Liver (tissue), 9 donors: ENCODE data around the gene IPPK. TPM values are rescaled to one million over a fixed set of nuclear protein-coding genes. Genes with fewer than 3 reads are reported as not detected.

Experiments
- DNase-seq: peaks from one replicate; pipeline ENCODE4 v3.0.0-alpha.2; 2017; ENCODE audit warnings: low spot score
- H3K27ac ChIP-seq, 2 donors: one replicate each; pipeline ENCODE4 v1.7.0; 2013; ENCODE audit warnings: inconsistent platforms in 2 of 2, low read length in 2 of 2, control low read depth in 1 of 2, low read depth in 1 of 2, mild to moderate bottlenecking in 1 of 2
- H3K27me3 ChIP-seq, 4 donors: one replicate each; pipeline versions ENCODE4 v1.6.1 to v1.7.0; 2013; ENCODE audit warnings: low read length in 3 of 4, inconsistent platforms in 1 of 4, mild to moderate bottlenecking in 1 of 4, moderate library complexity in 1 of 4; ENCODE audit not compliant: control insufficient read depth in 4 of 4, insufficient read depth in 4 of 4
- H3K36me3 ChIP-seq, 4 donors: one replicate each; pipeline versions ENCODE4 v1.6.1 to v1.7.0; 2013; ENCODE audit warnings: low read length in 3 of 4, mild to moderate bottlenecking in 3 of 4, low read depth in 1 of 4, moderate library complexity in 1 of 4; ENCODE audit not compliant: control insufficient read depth in 4 of 4, insufficient read depth in 3 of 4
- H3K4me1 ChIP-seq, 4 donors: one replicate each; pipeline versions ENCODE4 v1.6.1 to v1.7.0; 2013; ENCODE audit warnings: low read length in 3 of 4, mild to moderate bottlenecking in 3 of 4, moderate library complexity in 1 of 4; ENCODE audit not compliant: control insufficient read depth in 4 of 4, insufficient read depth in 4 of 4
- H3K4me3 ChIP-seq, 3 donors: one replicate each; pipeline versions ENCODE4 v1.6.1 to v1.7.0; 2013; ENCODE audit warnings: low read length in 3 of 3, control low read depth in 1 of 3, low read depth in 1 of 3, mild to moderate bottlenecking in 1 of 3
- H3K9ac ChIP-seq, 2 donors: one replicate each; pipeline ENCODE4 v1.7.0; 2013; ENCODE audit warnings: low read length in 2 of 2, mild to moderate bottlenecking in 2 of 2, moderate library complexity in 2 of 2, control low read depth in 1 of 2, low read depth in 1 of 2
- H3K9me3 ChIP-seq, 4 donors: one replicate each; pipeline versions ENCODE4 v1.6.1 to v1.7.0; 2013; ENCODE audit warnings: low read length in 3 of 4; ENCODE audit not compliant: control insufficient read depth in 4 of 4
- EGR1 ChIP-seq, 2 donors: IDR thresholded peaks; 2 replicates each; pipeline ENCODE4 v1.6.1; 2016 to 2018; ENCODE audit warnings: antibody characterized with exemption in 2 of 2, low read depth in 2 of 2
- FOXA1 ChIP-seq: IDR thresholded peaks from 2 replicates; pipeline ENCODE4 v1.6.1; 2016; ENCODE audit warnings: antibody characterized with exemption
- FOXA2 ChIP-seq: IDR thresholded peaks from 2 replicates; pipeline ENCODE4 v1.6.1; 2016; ENCODE audit warnings: antibody characterized with exemption
- GABPA ChIP-seq, 2 donors: IDR thresholded peaks in 1 of 2; conservative IDR thresholded peaks in 1 of 2; 2 replicates each; pipeline ENCODE4 v1.6.1; 2016; ENCODE audit warnings: antibody characterized with exemption in 2 of 2, mild to moderate bottlenecking in 1 of 2, moderate library complexity in 1 of 2
- HNF4A ChIP-seq, 2 donors: conservative IDR thresholded peaks; 2 replicates each; pipeline ENCODE4 v1.6.1; 2016; ENCODE audit warnings: antibody characterized with exemption in 2 of 2, mild to moderate bottlenecking in 2 of 2
- HNF4G ChIP-seq: IDR thresholded peaks from 2 replicates; pipeline ENCODE4 v1.6.1; 2016; ENCODE audit warnings: antibody characterized with exemption
- NR2F2 ChIP-seq: IDR thresholded peaks from 2 replicates; pipeline ENCODE4 v1.6.1; 2016; ENCODE audit warnings: antibody characterized with exemption
- RAD21 ChIP-seq, 2 donors: IDR thresholded peaks; 2 replicates each; pipeline ENCODE4 v1.6.1; 2016; ENCODE audit warnings: antibody characterized with exemption in 2 of 2, mild to moderate bottlenecking in 2 of 2
- RXRA ChIP-seq, 2 donors: IDR thresholded peaks; 2 replicates each; pipeline ENCODE4 v1.6.1; 2017 to 2018; ENCODE audit warnings: antibody characterized with exemption in 2 of 2, mild to moderate bottlenecking in 1 of 2
- SP1 ChIP-seq: IDR thresholded peaks from 2 replicates; pipeline ENCODE4 v1.6.1; 2018; ENCODE audit warnings: antibody characterized with exemption, mild to moderate bottlenecking
- YY1 ChIP-seq: IDR thresholded peaks from 2 replicates; pipeline ENCODE4 v1.6.1; 2016; ENCODE audit warnings: antibody characterized with exemption, mild to moderate bottlenecking
- WGBS: extraction: QIAGEN DNeasy Blood & Tissue Kit; methylation state at CpG from one replicate; pipeline ENCODE4 v1.1.7; 2013; 5-methylcytosine and 5-hydroxymethylcytosine counted together
- polyA plus RNA-seq, 2 donors: library from polyadenylated mRNA; stranded (reverse) in 1 of 2; unstranded in 1 of 2; fragments of 200-250 nt in 1 of 2; fragments of >200 nt in 1 of 2; fragmentation: Nextera tagmentation in 1 of 2; extraction: Ambion mirVana in 1 of 2; gene quantifications; one replicate each; pipeline versions ENCODE4 v1.2.1 to v1.2.3, GENCODE V29; 2013 to 2015
- total RNA-seq, 2 donors: library from RNA; depleted of rRNA; stranded (reverse); fragments of >200 nt; gene quantifications; one replicate each; pipeline ENCODE4 v1.2.3, GENCODE V29; 2014
- TF ChIP-seq, protein P1 (sequence below): IDR thresholded peaks from 2 replicates; pipeline ENCODE4 v1.6.1; 2016; ENCODE audit warnings: antibody characterized with exemption
- TF ChIP-seq, protein P2 (sequence below): IDR thresholded peaks from 2 replicates; pipeline ENCODE4 v1.6.1; 2016; ENCODE audit warnings: antibody characterized with exemption
- TF ChIP-seq, protein P3 (sequence below): IDR thresholded peaks from 2 replicates; pipeline ENCODE4 v1.6.1; 2016; ENCODE audit warnings: antibody characterized with exemption, mild to moderate bottlenecking
- donor health status: healthy.
- donor health status: healthy.
- donor health status: healthy.
- donor health status: healthy.
- donor health status: healthy.

Gene IPPK
- total and polyA plus RNA-seq, 4 donors: 2.1 to 5.9 (median 3.6) TPM

DNA sequence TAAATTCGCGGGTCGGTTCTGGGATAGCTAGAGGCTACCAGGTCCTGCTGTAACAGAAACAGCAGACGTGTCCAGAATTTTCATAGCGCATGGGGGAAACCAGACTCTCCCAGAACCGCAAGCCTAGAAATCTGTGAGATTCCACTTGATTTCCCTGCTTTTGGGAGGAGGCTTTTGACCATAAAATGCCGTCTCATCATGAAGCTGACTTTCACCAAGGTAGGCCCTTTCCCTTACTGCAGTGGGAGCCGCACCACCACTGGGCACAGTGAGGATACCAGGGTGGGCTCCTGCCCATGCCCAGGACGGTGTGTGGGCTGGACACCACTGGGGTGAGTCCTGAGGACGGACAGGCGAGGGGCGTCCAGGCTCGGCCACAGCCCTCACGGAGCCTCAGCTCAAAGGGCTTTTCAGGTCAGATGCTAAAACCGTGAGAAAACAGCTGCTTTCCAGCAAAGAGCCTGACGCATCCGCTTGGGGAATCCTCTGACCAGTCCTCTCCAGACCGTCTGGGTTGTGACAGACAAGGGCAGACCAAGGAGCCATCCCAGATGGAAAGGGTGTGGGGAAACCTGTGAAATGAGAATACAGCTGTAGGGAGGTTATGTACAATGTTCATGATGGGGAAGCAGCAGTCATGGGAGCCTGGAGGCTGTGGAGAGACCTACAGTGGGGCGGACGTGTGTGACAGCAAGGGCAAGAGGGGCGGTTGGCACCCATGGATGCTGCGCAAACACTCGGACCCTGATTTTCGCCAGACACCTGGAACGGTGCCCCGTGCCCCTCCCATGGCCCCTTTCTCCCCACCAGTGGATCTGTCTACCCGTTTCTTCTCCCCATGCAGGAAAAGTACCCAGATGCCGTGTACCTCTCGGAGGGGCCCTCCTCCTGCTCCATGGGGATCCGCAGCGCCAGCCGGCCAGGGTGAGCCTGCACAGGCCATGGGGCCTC, 59.2 kb downstream of the IPPK start:
- 90% methylated on average over 32 of the region's 32 CpGs for WGBS
- no peak for TF ChIP-seq GABPA (IDR thresholded peaks at IDR 0.05 in 1 of 2, conservative IDR thresholded peaks at IDR 0.05 in 1 of 2)
- TF ChIP-seq RAD21 (IDR thresholded peaks at IDR 0.05): no peak
- TF ChIP-seq, protein P1, sequence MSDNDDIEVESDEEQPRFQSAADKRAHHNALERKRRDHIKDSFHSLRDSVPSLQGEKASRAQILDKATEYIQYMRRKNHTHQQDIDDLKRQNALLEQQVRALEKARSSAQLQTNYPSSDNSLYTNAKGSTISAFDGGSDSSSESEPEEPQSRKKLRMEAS: no peak
- TF ChIP-seq, protein P2, sequence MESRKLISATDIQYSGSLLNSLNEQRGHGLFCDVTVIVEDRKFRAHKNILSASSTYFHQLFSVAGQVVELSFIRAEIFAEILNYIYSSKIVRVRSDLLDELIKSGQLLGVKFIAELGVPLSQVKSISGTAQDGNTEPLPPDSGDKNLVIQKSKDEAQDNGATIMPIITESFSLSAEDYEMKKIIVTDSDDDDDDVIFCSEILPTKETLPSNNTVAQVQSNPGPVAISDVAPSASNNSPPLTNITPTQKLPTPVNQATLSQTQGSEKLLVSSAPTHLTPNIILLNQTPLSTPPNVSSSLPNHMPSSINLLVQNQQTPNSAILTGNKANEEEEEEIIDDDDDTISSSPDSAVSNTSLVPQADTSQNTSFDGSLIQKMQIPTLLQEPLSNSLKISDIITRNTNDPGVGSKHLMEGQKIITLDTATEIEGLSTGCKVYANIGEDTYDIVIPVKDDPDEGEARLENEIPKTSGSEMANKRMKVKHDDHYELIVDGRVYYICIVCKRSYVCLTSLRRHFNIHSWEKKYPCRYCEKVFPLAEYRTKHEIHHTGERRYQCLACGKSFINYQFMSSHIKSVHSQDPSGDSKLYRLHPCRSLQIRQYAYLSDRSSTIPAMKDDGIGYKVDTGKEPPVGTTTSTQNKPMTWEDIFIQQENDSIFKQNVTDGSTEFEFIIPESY: no peak
- peak in 1 of 2 donors; percentile 23 for TF ChIP-seq RXRA (IDR thresholded peaks at IDR 0.05)
- no peak for TF ChIP-seq EGR1 (IDR thresholded peaks at IDR 0.05; ENCODE audit: low read depth in 2 of 2)
- no peak for TF ChIP-seq FOXA2
- Histone ChIP-seq H3K4me1 (peaks cover 0 to 6% (median 3%) of the 10 kb centered on the region in 4 donors), H3K27ac (peak overlapping the region in 1 of 2 donors; percentile 9), H3K9ac (no peak overlapping the region), H3K36me3 (peaks cover 3 to 8% (median 4%) of the 10 kb centered on the region in 4 donors), H3K27me3 (no peaks in the 10 kb centered on the region), H3K4me3 (no peak overlapping the region), H3K9me3 (no peaks in the 10 kb centered on the region)
- no peak for DNase-seq

DNA sequence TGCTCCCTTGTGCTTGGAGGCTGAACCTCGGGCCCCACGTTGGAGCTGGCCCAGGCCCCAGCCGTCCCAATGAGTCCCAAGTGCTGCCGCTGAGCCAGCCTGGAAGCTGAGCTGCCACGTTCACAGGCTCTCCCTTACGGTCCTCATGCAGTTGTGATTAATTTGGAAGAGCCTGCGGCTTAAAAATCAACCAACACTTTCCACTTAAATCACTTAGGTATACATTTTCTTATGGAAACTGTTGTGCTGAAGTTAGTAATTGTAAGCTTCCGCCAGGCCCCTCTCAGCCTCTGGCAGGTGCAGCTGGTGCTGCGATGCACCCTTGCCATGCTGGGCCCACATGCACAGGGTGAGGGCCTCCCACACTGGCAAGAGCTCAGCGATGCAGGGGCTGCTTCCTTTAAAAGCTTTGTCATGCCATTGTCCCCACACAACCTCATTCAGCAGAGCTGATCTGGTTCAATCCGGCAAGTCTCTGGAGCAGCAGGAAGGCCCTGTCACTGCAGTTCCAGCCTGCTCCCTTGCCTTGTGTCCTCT, 61.0 kb downstream of the IPPK start:
- WGBS: 85% methylated on average over 11 of the region's 11 CpGs
- H3K4me3 ChIP-seq: no peak overlapping the region
- peak overlapping the region; percentile 7 to 31 for H3K27ac ChIP-seq
- H3K36me3 ChIP-seq: peaks cover 3 to 8% (median 4%) of the 10 kb centered on the region in 4 donors
- DNase-seq: no peak
- no peaks in the 10 kb centered on the region for H3K9me3 ChIP-seq
- no peak overlapping the region for H3K9ac ChIP-seq
- peaks cover 0 to 3% (median 2%) of the 10 kb centered on the region in 4 donors for H3K4me1 ChIP-seq
- TF ChIP-seq HNF4G (no peak), FOXA1 (no peak), RXRA (IDR thresholded peaks at IDR 0.05) (peak in 1 of 2 donors; percentile 9)
- no peaks in the 10 kb centered on the region for H3K27me3 ChIP-seq

DNA sequence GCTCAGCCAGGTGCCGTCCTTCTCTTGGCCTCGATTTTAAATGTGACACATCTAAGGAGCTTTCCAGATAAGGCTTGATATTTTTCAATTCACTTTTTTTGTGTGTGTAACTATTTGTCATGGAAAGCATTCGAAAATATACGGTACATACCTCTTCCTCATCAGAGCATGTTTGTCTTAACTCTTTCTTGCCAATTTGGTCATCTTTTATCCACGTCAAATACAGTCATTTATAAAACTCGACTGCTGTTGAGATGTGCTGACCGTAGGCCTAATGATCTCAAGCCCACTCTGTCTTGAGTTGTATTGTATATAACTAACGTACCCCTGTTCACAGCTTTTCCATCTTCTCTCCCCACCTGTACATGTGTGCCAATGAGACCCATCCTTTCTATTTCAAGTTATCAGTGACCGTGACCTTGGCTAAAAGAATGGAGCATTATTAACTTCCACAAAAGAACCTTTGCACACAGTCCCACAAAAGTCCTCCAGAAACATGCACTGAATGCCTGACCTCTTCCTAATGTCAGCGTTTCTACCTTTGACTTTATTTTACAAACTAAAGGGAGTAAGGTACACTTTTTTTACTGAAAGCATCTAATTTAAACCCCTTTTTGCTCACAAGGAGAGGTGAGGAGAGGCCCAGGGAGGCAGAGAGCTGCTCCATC, 61.6 kb downstream of the IPPK start:
- H3K9ac ChIP-seq: no peak overlapping the region
- peak overlapping the region; percentile 2 to 7 for H3K27ac ChIP-seq
- peaks cover 3 to 8% (median 3%) of the 10 kb centered on the region in 4 donors for H3K36me3 ChIP-seq
- H3K4me1 ChIP-seq: peaks cover 0 to 3% (median 2%) of the 10 kb centered on the region in 4 donors
- no peaks in the 10 kb centered on the region for H3K9me3 ChIP-seq
- no peak overlapping the region for H3K4me3 ChIP-seq
- DNase-seq: no peak
- H3K27me3 ChIP-seq: no peaks in the 10 kb centered on the region
- WGBS: 86% methylated on average over 10 of the region's 10 CpGs
- no peak for TF ChIP-seq HNF4A (conservative IDR thresholded peaks at IDR 0.05)
- TF ChIP-seq, protein P2: no peak
- TF ChIP-seq FOXA1: no peak
- no peak for TF ChIP-seq SP1
- no peak for TF ChIP-seq YY1
- no peak for TF ChIP-seq EGR1 (IDR thresholded peaks at IDR 0.05; ENCODE audit: low read depth in 2 of 2)
- TF ChIP-seq, protein P3, sequence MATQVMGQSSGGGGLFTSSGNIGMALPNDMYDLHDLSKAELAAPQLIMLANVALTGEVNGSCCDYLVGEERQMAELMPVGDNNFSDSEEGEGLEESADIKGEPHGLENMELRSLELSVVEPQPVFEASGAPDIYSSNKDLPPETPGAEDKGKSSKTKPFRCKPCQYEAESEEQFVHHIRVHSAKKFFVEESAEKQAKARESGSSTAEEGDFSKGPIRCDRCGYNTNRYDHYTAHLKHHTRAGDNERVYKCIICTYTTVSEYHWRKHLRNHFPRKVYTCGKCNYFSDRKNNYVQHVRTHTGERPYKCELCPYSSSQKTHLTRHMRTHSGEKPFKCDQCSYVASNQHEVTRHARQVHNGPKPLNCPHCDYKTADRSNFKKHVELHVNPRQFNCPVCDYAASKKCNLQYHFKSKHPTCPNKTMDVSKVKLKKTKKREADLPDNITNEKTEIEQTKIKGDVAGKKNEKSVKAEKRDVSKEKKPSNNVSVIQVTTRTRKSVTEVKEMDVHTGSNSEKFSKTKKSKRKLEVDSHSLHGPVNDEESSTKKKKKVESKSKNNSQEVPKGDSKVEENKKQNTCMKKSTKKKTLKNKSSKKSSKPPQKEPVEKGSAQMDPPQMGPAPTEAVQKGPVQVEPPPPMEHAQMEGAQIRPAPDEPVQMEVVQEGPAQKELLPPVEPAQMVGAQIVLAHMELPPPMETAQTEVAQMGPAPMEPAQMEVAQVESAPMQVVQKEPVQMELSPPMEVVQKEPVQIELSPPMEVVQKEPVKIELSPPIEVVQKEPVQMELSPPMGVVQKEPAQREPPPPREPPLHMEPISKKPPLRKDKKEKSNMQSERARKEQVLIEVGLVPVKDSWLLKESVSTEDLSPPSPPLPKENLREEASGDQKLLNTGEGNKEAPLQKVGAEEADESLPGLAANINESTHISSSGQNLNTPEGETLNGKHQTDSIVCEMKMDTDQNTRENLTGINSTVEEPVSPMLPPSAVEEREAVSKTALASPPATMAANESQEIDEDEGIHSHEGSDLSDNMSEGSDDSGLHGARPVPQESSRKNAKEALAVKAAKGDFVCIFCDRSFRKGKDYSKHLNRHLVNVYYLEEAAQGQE: no peak
- TF ChIP-seq RXRA (IDR thresholded peaks at IDR 0.05): no peak
- no peak for TF ChIP-seq NR2F2
- TF ChIP-seq GABPA (IDR thresholded peaks at IDR 0.05 in 1 of 2, conservative IDR thresholded peaks at IDR 0.05 in 1 of 2): no peak
- TF ChIP-seq, protein P1: no peak
